ENCODE results near the gene EGFL6. TPM values are rescaled to one million over a fixed set of nuclear protein-coding genes. Genes with fewer than 3 reads are reported as not detected.

The EGFL6 gene
- total and polyA plus RNA-seq, 2 of the 4 experiments (the other 2 are of a cell fraction): not detected

- no peak overlapping the region for H2BK15ac ChIP-seq (ENCODE audit: low read depth, low read length)
- no peak overlapping the region for H2AFZ ChIP-seq (replicated peaks; ENCODE audit: low read length, poor library complexity)
- H3K9me3 ChIP-seq (ENCODE audit: control insufficient read depth, insufficient read depth, low read length): no peaks in the 10 kb centered on the region
- no peak overlapping the region for H2BK5ac ChIP-seq (ENCODE audit: low read depth, low read length, poor library complexity, severe bottlenecking)
- DNase-seq (no peak), ATAC-seq (ENCODE audit: low read depth) (peak; percentile 44)
- intact Hi-C loops (cut with micrococcal nuclease): no loop called here
- peak overlapping the region; percentile 10; the same call in 1 of the 2 replicates for H2BK120ac ChIP-seq (ENCODE audit: low read depth, low read length)
- no peaks in the 10 kb centered on the region for H3K79me1 ChIP-seq (ENCODE audit: low read depth in 1 of 2, low read length in 2 of 2)
- no peak overlapping the region for H3K4me3 ChIP-seq (ENCODE audit: insufficient read depth, low read depth, low read length)
- CTCF ChIA-PET: interaction anchor here (0.9 kb wide), 1 partner anchor 23 kb away, joined by 3 read pairs; no protein-coding TSS in a partner anchor
- peak overlapping the region; percentile 97; the same call in 1 of the 2 replicates for H3K27ac ChIP-seq (ENCODE audit: insufficient read depth, low read length)
- peak overlapping the region; percentile 7; the same call in 1 of the 2 replicates for H4K5ac ChIP-seq (ENCODE audit: low read depth, low read length)
- H4K8ac ChIP-seq (ENCODE audit: low read depth in 2 of 2, low read length in 2 of 2): no peak overlapping the region
- H3K23ac ChIP-seq (ENCODE audit: low read depth, low read length): no peak overlapping the region
- POLR2A ChIA-PET (ENCODE audit: unreplicated experiment): no interaction called here
- no peak overlapping the region for H3K4ac ChIP-seq (ENCODE audit: low read depth, low read length)
- H3K56ac ChIP-seq (ENCODE audit: extremely low read depth, insufficient read depth, low read length): no peak overlapping the region
- no peaks in the 10 kb centered on the region for H4K20me1 ChIP-seq (ENCODE audit: insufficient read depth, low read length)
- no CpG with 5 or more reads among the region's 4 CpGs for WGBS, 2 experiments (ENCODE audit: extremely low coverage in 2 of 2, insufficient read length in 1 of 2)
- TF ChIP-seq RAD21 (IDR thresholded peaks at IDR 0.05; ENCODE audit: low read length): no peak
- no peak for TF ChIP-seq USF2 (IDR thresholded peaks at IDR 0.05; ENCODE audit: low read depth, low read length)
- no peak for TF ChIP-seq POLR2A (IDR thresholded peaks at IDR 0.05; ENCODE audit: low read depth, low read length)
- no peak for TF ChIP-seq CHD1 (IDR thresholded peaks at IDR 0.05; ENCODE audit: low read depth, low read length)
- no peak for TF ChIP-seq MAFK (IDR thresholded peaks at IDR 0.05; ENCODE audit: low read depth, low read length)
- no peak for TF ChIP-seq MAZ (IDR thresholded peaks at IDR 0.05; ENCODE audit: borderline replicate concordance, low read depth, low read length)
- TF ChIP-seq RCOR1 (IDR thresholded peaks at IDR 0.05; ENCODE audit: insufficient replicate concordance, low read length): no peak
- no peak for TF ChIP-seq RFX5 (IDR thresholded peaks at IDR 0.05; ENCODE audit: low read depth, low read length)
- no peak for TF ChIP-seq NFE2L2 (IDR thresholded peaks at IDR 0.05; ENCODE audit: low read depth, low read length)
- TF ChIP-seq SMC3 (IDR thresholded peaks at IDR 0.05; ENCODE audit: low read depth, low read length): no peak
- no peak for TF ChIP-seq BHLHE40 (IDR thresholded peaks at IDR 0.05; ENCODE audit: low read depth, low read length)
- in situ Hi-C loops (cut with MboI; ENCODE audit: low sequenced_read_pairs): no loop called here
- H3K4me1 ChIP-seq (ENCODE audit: control insufficient read depth, insufficient read depth, low read length): peaks cover 2% of the 10 kb centered on the region; the same call in 1 of the 2 replicates
- peaks cover 4% of the 10 kb centered on the region for H3K27me3 ChIP-seq (ENCODE audit: control insufficient read depth, insufficient read depth, low read length)
- H2AK9ac ChIP-seq (replicated peaks; ENCODE audit: low read depth, low read length, poor library complexity): no peak overlapping the region
- no TSS peak for BruUV-seq (replicated peaks)
- H3K18ac ChIP-seq (ENCODE audit: low read depth, low read length): peak overlapping the region; percentile 46; the same call in 1 of the 2 replicates
- no peaks in the 10 kb centered on the region for H3K9me1 ChIP-seq (ENCODE audit: insufficient read depth, low read length)
- H2BK20ac ChIP-seq (ENCODE audit: low read depth, low read length): no peak overlapping the region
- no peak overlapping the region for H4K91ac ChIP-seq (ENCODE audit: insufficient read depth, low read depth, low read length)
- dilution Hi-C loops (cut with HindIII; ENCODE audit: low sequenced_read_pairs, unreplicated experiment): no loop called here
- no peak overlapping the region for H3K9ac ChIP-seq (ENCODE audit: low read depth, low read length)
- H2AK5ac ChIP-seq (ENCODE audit: low read depth, low read length): no peak overlapping the region
- H3K36me3 ChIP-seq (ENCODE audit: control insufficient read depth, insufficient read depth, low read length): no peaks in the 10 kb centered on the region
- H3K14ac ChIP-seq (replicated peaks; ENCODE audit: low read depth, low read length): no peak overlapping the region
- peak overlapping the region; percentile 31; the same call in 1 of the 2 replicates for H3K4me2 ChIP-seq (ENCODE audit: low read depth, low read length)
Observed at GRCh38 chrX:13581554-13581953, 12.2 kb downstream of the EGFL6 start.

Measured in IMR-90 (cell line).